K562 (cell line): ENCODE measurements around the gene RABIF. TPM values are rescaled to one million over a fixed set of nuclear protein-coding genes. Genes with fewer than 3 reads are reported as not detected.

Source experiments
- ARHGAP35 ChIP-seq: fragments of 450-650 bp; IDR thresholded peaks from 2 replicates; pipeline ENCODE4 v1.6.1; 2018; ENCODE audit not compliant: partially characterized antibody
- ATF7 ChIP-seq: fragments of 450-650 bp; IDR thresholded peaks from 2 replicates; pipeline ENCODE4 v1.7.1; 2014; ENCODE audit warnings: mild to moderate bottlenecking, moderate library complexity
- CUX1 ChIP-seq: fragments of 200-800 bp; sonication (Bioruptor generic); IDR thresholded peaks from 2 replicates; pipeline ENCODE4 v1.6.1; 2016; ENCODE audit warnings: missing genetic modification characterization, missing compliant biosample characterization
- DPF2 ChIP-seq: fragments of 450-650 bp; IDR thresholded peaks from 2 replicates; pipeline ENCODE4 v1.6.1; 2016
- E2F6 ChIP-seq, 2 experiments: IDR thresholded peaks; 2 replicates each; pipeline ENCODE4 v1.6.1; 2011; ENCODE audit warnings: borderline replicate concordance in 1 of 2, control low read depth in 1 of 2, low read depth in 1 of 2, low read length in 1 of 2, mild to moderate bottlenecking in 1 of 2, mixed read lengths in 1 of 2, moderate library complexity in 1 of 2; ENCODE audit not compliant: insufficient read depth in 1 of 2, insufficient read length in 1 of 2, poor library complexity in 1 of 2, severe bottlenecking in 1 of 2; ENCODE audit errors: extremely low read depth in 1 of 2
- MXI1 ChIP-seq: IDR thresholded peaks from 2 replicates; pipeline ENCODE4 v1.6.1; 2011; ENCODE audit warnings: low read depth, mild to moderate bottlenecking, improper control_type of control experiment, low read length
- POU5F1 ChIP-seq: fragments of 150-350 bp; IDR thresholded peaks from 2 replicates; pipeline ENCODE4 v1.6.1; 2014; ENCODE audit warnings: borderline replicate concordance, low read length, low read depth, mild to moderate bottlenecking; ENCODE audit not compliant: partially characterized antibody
- RAD21 ChIP-seq, 2 experiments: fragments of 250-450 bp in 1 of 2; fragments of 450-650 bp in 1 of 2; sonication (Bioruptor Pico) in 1 of 2; formaldehyde crosslinking in 1 of 2; IDR thresholded peaks in 1 of 2; conservative IDR thresholded peaks in 1 of 2; 2 replicates each; pipeline versions ENCODE4 v1.4.0 to v1.8.0; 2020 to 2022; ENCODE audit warnings: mild to moderate bottlenecking in 2 of 2, moderate library complexity in 1 of 2
- RBBP5 ChIP-seq: fragments of 200-600 bp; sonication (generic); IDR thresholded peaks from 2 replicates; pipeline ENCODE4 v1.6.1; 2012; ENCODE audit warnings: borderline replicate concordance, mild to moderate bottlenecking, low read length, control low read depth, inconsistent platforms; ENCODE audit not compliant: insufficient read depth, poor library complexity, severe bottlenecking
- SNRNP70 ChIP-seq: fragments of 200-400 bp; formaldehyde crosslinking; optimal IDR thresholded peaks from 2 replicates; pipeline ENCODE3; 2017; ENCODE audit warnings: low read depth, low read length
- THAP7 ChIP-seq: fragments of 250-450 bp; sonication (Bioruptor Pico); IDR thresholded peaks from 2 replicates; pipeline ENCODE4 v1.5.0; 2021
- ZBED1 ChIP-seq: IDR thresholded peaks from 2 replicates; pipeline ENCODE4 v1.6.1; 2014
- ZNF217 ChIP-seq: sonication (generic); formaldehyde crosslinking; IDR thresholded peaks from 2 replicates; pipeline ENCODE4 v1.8.0; 2022; ENCODE audit warnings: mild to moderate bottlenecking, missing genetic modification reagents
- ZNF324 ChIP-seq: fragments of 250-450 bp; sonication (Bioruptor Pico); IDR thresholded peaks from 2 replicates; pipeline ENCODE4 v1.4.0; 2020; ENCODE audit warnings: mild to moderate bottlenecking
- ZNF507 ChIP-seq: conservative IDR thresholded peaks from 2 replicates; pipeline ENCODE4 v1.6.1; 2017; ENCODE audit warnings: missing genetic modification characterization, missing compliant biosample characterization
- polyA plus RNA-seq, 8 experiments: library from polyadenylated mRNA; depleted of rRNA in 4 of 8; stranded (reverse) in 5 of 8; unstranded in 3 of 8; fragments of >200 nt; fragmentation: Nextera tagmentation in 2 of 8; fragmentation: Illumina TruSeq in 1 of 8; extraction: Ambion mirVana in 2 of 8; extraction: Trizol in 1 of 8; gene quantifications; 2 replicates each; pipeline versions ENCODE4 v1.2.1 to v1.2.3, GENCODE V29; 2011 to 2014; ENCODE audit warnings: inconsistent platforms in 1 of 8, missing spikeins in 1 of 8
- total RNA-seq, 7 experiments: library from RNA; depleted of rRNA in 6 of 7; stranded (reverse); fragments of >200 nt in 6 of 7; fragmentation: Illumina TruSeq in 2 of 7; extraction: Trizol in 2 of 7; gene quantifications; 2 replicates each; pipeline versions ENCODE4 v1.2.1 to v1.2.3, GENCODE V29; 2011 to 2021; ENCODE audit warnings: low replicate concordance in 1 of 7

The RABIF gene
- total and polyA plus RNA-seq, 9 of the 15 experiments (the other 6 are each of a cell fraction or from before 2014, with no cell fraction given): 7.4 to 20.1 (median 11.0) TPM

- peak; percentile 53 to 91 for TF ChIP-seq E2F6 (IDR thresholded peaks at IDR 0.05; ENCODE audit: borderline replicate concordance in 1 of 2, extremely low read depth in 1 of 2, insufficient read depth in 1 of 2, insufficient read length in 1 of 2, low read depth in 1 of 2, low read length in 1 of 2, poor library complexity in 1 of 2, severe bottlenecking in 1 of 2)
- TF ChIP-seq RBBP5: peak; percentile 91
- peak; percentile 98 for TF ChIP-seq ATF7
- no peak for TF ChIP-seq SNRNP70
- TF ChIP-seq MXI1: peak; percentile 43; the same call in 1 of the 2 replicates
- peak; percentile 47; the same call in 1 of the 2 replicates for TF ChIP-seq DPF2
- peak; percentile 39; the same call in 1 of the 2 replicates for TF ChIP-seq ZBED1
- no peak; the same call in 1 of the 2 replicates for TF ChIP-seq THAP7 (CRISPR knock-in tag)
- no peak for TF ChIP-seq ZNF324 (CRISPR knock-in tag)
- no peak for TF ChIP-seq ARHGAP35
- TF ChIP-seq POU5F1: peak; percentile 50
- 0 out of 2 replicates have a peak, but pooled peaks have one; percentile 24 for TF ChIP-seq CUX1 (CRISPR knock-in tag)
- TF ChIP-seq ZNF217 (CRISPR knock-in tag): no peak
- TF ChIP-seq ZNF507: no peak
- TF ChIP-seq RAD21 (CRISPR knock-in tag; conservative IDR thresholded peaks at IDR 0.05 in 1 of 2, IDR thresholded peaks at IDR 0.05 in 1 of 2): peak; percentile 74 to 80
These were observed 37.9 kb upstream of the RABIF start, which contains the start of gene KLHL12 (continued) for GRCh38 chr1:202926581-202927491.
